GM23338 (cell line): Measurements from ENCODE around the gene CNNM2.

ENCODE experiments used
- CREB1 ChIP-seq: fragments of 250-450 bp; sonication (Bioruptor Pico); IDR thresholded peaks from 2 replicates; pipeline ENCODE4 v1.5.0; 2020; ENCODE audit warnings: low read depth, mild to moderate bottlenecking, moderate library complexity
- EZH2 ChIP-seq: fragments of 200-600 bp; sonication (generic); IDR thresholded peaks from one replicate; pipeline ENCODE4 v1.8.0; 2017; ENCODE audit warnings: antibody characterized with exemption, mild to moderate bottlenecking, low read depth; ENCODE audit not compliant: unreplicated experiment
- EZH2phosphoT487 ChIP-seq: fragments of 200-600 bp; sonication (generic); IDR thresholded peaks from one replicate; pipeline ENCODE4 v1.8.1; 2018; ENCODE audit warnings: antibody characterized with exemption; ENCODE audit not compliant: unreplicated experiment
- JUNB ChIP-seq: IDR thresholded peaks from one replicate; pipeline ENCODE4 v1.6.1; 2016; ENCODE audit warnings: antibody characterized with exemption; ENCODE audit not compliant: unreplicated experiment
- NANOG ChIP-seq: IDR thresholded peaks from 2 replicates; pipeline ENCODE4 v1.6.1; 2016; ENCODE audit warnings: antibody characterized with exemption, borderline replicate concordance
- POLR2AphosphoS5 ChIP-seq: IDR thresholded peaks from 2 replicates; pipeline ENCODE4 v1.6.1; 2016; ENCODE audit warnings: antibody characterized with exemption, low read depth
- ZNF114 ChIP-seq: fragments of 250-450 bp; sonication (Bioruptor Pico); IDR thresholded peaks from 2 replicates; pipeline ENCODE4 v1.5.0; 2020; ENCODE audit warnings: mild to moderate bottlenecking, moderate library complexity
- TF ChIP-seq, protein P1 (sequence below), 2 experiments: fragments of 200-600 bp in 1 of 2; sonication (generic) in 1 of 2; conservative IDR thresholded peaks; 2 replicates each; pipeline versions ENCODE4 v1.5.1 to v1.6.1; 2016 to 2017; ENCODE audit warnings: antibody characterized with exemption in 2 of 2, low read depth in 2 of 2, mild to moderate bottlenecking in 2 of 2, moderate library complexity in 1 of 2
- TF ChIP-seq, protein P2 (sequence below): IDR thresholded peaks from one replicate; pipeline ENCODE4 v1.6.1; 2018; ENCODE audit warnings: antibody characterized with exemption; ENCODE audit not compliant: unreplicated experiment
- TF ChIP-seq, protein P3 (sequence below): IDR thresholded peaks from 2 replicates; pipeline ENCODE4 v1.6.1; 2016; ENCODE audit warnings: antibody characterized with exemption

DNA sequence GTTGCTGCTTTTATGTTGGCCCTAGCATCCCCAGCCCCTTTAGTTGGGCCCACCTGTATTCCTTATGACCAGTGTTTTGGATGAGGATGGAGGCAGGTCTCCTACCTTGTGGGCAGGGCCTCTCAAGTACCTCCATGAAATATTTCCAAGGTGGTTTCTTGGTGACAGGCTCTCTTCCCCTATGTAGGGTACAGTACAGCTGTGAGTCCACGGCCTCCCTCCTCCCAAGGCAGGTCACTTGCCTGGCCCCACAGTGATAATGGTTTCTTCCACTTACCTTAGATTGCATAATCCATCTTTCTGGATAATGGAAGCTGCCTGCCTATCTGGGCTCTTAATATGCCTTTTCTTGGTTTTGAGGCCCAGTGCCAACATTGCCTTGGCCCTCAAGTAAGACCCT lies 164.6 kb downstream of the CNNM2 start:
- TF ChIP-seq, protein P1, sequence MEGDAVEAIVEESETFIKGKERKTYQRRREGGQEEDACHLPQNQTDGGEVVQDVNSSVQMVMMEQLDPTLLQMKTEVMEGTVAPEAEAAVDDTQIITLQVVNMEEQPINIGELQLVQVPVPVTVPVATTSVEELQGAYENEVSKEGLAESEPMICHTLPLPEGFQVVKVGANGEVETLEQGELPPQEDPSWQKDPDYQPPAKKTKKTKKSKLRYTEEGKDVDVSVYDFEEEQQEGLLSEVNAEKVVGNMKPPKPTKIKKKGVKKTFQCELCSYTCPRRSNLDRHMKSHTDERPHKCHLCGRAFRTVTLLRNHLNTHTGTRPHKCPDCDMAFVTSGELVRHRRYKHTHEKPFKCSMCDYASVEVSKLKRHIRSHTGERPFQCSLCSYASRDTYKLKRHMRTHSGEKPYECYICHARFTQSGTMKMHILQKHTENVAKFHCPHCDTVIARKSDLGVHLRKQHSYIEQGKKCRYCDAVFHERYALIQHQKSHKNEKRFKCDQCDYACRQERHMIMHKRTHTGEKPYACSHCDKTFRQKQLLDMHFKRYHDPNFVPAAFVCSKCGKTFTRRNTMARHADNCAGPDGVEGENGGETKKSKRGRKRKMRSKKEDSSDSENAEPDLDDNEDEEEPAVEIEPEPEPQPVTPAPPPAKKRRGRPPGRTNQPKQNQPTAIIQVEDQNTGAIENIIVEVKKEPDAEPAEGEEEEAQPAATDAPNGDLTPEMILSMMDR (conservative IDR thresholded peaks at IDR 0.05; ENCODE audit: low read depth in 2 of 2) = no peak
- TF ChIP-seq EZH2 (no peak), POLR2AphosphoS5 (no peak), JUNB (no peak), NANOG (no peak), EZH2phosphoT487 (no peak), CREB1 (CRISPR knock-in tag) (no peak), ZNF114 (CRISPR knock-in tag) (no peak)
- TF ChIP-seq, protein P2, sequence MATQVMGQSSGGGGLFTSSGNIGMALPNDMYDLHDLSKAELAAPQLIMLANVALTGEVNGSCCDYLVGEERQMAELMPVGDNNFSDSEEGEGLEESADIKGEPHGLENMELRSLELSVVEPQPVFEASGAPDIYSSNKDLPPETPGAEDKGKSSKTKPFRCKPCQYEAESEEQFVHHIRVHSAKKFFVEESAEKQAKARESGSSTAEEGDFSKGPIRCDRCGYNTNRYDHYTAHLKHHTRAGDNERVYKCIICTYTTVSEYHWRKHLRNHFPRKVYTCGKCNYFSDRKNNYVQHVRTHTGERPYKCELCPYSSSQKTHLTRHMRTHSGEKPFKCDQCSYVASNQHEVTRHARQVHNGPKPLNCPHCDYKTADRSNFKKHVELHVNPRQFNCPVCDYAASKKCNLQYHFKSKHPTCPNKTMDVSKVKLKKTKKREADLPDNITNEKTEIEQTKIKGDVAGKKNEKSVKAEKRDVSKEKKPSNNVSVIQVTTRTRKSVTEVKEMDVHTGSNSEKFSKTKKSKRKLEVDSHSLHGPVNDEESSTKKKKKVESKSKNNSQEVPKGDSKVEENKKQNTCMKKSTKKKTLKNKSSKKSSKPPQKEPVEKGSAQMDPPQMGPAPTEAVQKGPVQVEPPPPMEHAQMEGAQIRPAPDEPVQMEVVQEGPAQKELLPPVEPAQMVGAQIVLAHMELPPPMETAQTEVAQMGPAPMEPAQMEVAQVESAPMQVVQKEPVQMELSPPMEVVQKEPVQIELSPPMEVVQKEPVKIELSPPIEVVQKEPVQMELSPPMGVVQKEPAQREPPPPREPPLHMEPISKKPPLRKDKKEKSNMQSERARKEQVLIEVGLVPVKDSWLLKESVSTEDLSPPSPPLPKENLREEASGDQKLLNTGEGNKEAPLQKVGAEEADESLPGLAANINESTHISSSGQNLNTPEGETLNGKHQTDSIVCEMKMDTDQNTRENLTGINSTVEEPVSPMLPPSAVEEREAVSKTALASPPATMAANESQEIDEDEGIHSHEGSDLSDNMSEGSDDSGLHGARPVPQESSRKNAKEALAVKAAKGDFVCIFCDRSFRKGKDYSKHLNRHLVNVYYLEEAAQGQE = no peak
- TF ChIP-seq, protein P3, sequence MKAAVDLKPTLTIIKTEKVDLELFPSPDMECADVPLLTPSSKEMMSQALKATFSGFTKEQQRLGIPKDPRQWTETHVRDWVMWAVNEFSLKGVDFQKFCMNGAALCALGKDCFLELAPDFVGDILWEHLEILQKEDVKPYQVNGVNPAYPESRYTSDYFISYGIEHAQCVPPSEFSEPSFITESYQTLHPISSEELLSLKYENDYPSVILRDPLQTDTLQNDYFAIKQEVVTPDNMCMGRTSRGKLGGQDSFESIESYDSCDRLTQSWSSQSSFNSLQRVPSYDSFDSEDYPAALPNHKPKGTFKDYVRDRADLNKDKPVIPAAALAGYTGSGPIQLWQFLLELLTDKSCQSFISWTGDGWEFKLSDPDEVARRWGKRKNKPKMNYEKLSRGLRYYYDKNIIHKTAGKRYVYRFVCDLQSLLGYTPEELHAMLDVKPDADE = no peak
